ENCODE data around the gene AADAT.

- TF ChIP-seq CTCF (conservative IDR thresholded peaks at IDR 0.05; ENCODE audit: low read length) (no peak), EZH2phosphoT487 (IDR thresholded peaks at IDR 0.05; ENCODE audit: borderline replicate concordance, low read depth, low read length) (no peak)
These were observed 2.5 kb downstream of the AADAT start for GRCh38 chr4:170087163-170087700.
